HepG2 (cell line): ENCODE results near the gene CDH23.

Experiments used
- AHDC1 ChIP-seq: sonication (generic); formaldehyde crosslinking; IDR thresholded peaks from 2 replicates; pipeline ENCODE4 v1.5.1; 2020; ENCODE audit warnings: mild to moderate bottlenecking, missing genetic modification reagents, borderline replicate concordance
- ESRRA ChIP-seq: sonication (generic); formaldehyde crosslinking; IDR thresholded peaks from 2 replicates; pipeline ENCODE4 v1.5.1; 2020; ENCODE audit warnings: mild to moderate bottlenecking, low read depth, missing genetic modification reagents
- EZH2 ChIP-seq: conservative IDR thresholded peaks from 2 replicates; pipeline ENCODE4 v1.6.1; 2012; ENCODE audit warnings: mild to moderate bottlenecking, low read depth, low read length, moderate library complexity
- ISL2 ChIP-seq: sonication (generic); formaldehyde crosslinking; IDR thresholded peaks from 2 replicates; pipeline ENCODE4 v1.5.0; 2020; ENCODE audit warnings: missing genetic modification reagents
- MAFK ChIP-seq, 2 experiments: IDR thresholded peaks in 1 of 2; conservative IDR thresholded peaks in 1 of 2; 2 replicates each; pipeline ENCODE4 v1.6.1; 2011; ENCODE audit warnings: improper control_type of control experiment in 2 of 2, low read length in 2 of 2
- NFE2 ChIP-seq: sonication (generic); formaldehyde crosslinking; IDR thresholded peaks from 2 replicates; pipeline ENCODE4 v1.4.0; 2020; ENCODE audit warnings: missing genetic modification reagents
- NR2C2 ChIP-seq: sonication (generic); formaldehyde crosslinking; IDR thresholded peaks from 2 replicates; pipeline ENCODE4 v1.4.0; 2020; ENCODE audit warnings: missing genetic modification reagents, mild to moderate bottlenecking, moderate library complexity, borderline replicate concordance
- PLSCR1 ChIP-seq: sonication (generic); formaldehyde crosslinking; IDR thresholded peaks from 2 replicates; pipeline ENCODE4 v1.5.0; 2020; ENCODE audit warnings: missing genetic modification reagents, mild to moderate bottlenecking, borderline replicate concordance
- POLR2A ChIP-seq, 2 experiments: IDR thresholded peaks; 2 replicates each; pipeline ENCODE4 v1.6.1; 2011; ENCODE audit warnings: low read depth in 2 of 2, low read length in 2 of 2, mild to moderate bottlenecking in 1 of 2, moderate library complexity in 1 of 2; ENCODE audit not compliant: insufficient read depth in 1 of 2
- SP1 ChIP-seq, 2 experiments: fragments of 450-650 bp in 1 of 2; sonication (generic) in 1 of 2; formaldehyde crosslinking in 1 of 2; IDR thresholded peaks; 2 replicates each; pipeline versions ENCODE4 v1.4.0 to v1.6.1; 2016 to 2020; ENCODE audit warnings: missing genetic modification reagents in 1 of 2
- TCF7 ChIP-seq: sonication (generic); IDR thresholded peaks from 2 replicates; pipeline ENCODE4 v1.6.1; 2016; ENCODE audit warnings: antibody characterized with exemption, low read depth
- YY1 ChIP-seq: IDR thresholded peaks from 2 replicates; pipeline ENCODE4 v1.6.1; 2011; ENCODE audit warnings: low read length, low read depth, moderate library complexity, mild to moderate bottlenecking; ENCODE audit not compliant: insufficient read depth, insufficient replicate concordance
- ZFY ChIP-seq: sonication (generic); formaldehyde crosslinking; IDR thresholded peaks from 2 replicates; pipeline ENCODE4 v1.4.0; 2020; ENCODE audit warnings: missing genetic modification reagents
- TF ChIP-seq, protein P1 (sequence below): sonication (generic); formaldehyde crosslinking; IDR thresholded peaks from 2 replicates; pipeline ENCODE4 v1.4.0; 2020; ENCODE audit warnings: mild to moderate bottlenecking, missing genetic modification reagents

DNA sequence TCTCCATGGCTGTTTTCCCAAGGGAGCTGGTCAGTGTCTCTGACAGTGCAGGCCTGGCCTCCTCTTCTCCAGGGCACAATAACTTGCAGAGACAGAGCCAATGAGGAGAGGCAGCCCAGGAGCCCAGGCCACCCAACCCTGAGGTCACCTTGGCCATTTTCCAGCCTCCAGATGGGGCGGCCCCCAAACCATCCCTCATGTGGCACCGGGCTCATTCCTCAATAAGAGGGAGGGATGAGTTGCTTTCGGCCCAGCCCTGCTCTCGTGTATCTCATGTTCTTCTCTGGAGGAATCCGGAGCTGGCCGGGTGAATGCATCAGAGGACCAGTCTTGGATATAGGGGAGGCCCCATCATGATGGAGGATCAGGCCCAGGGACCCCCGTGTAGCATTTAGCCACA, 223.9 kb downstream of the CDH23 start:
- TF ChIP-seq YY1 (no peak), PLSCR1 (CRISPR knock-in tag) (no peak), MAFK (conservative IDR thresholded peaks at IDR 0.05 in 1 of 2, IDR thresholded peaks at IDR 0.05 in 1 of 2; ENCODE audit: low read length in 2 of 2) (no peak), SP1 (IDR thresholded peaks at IDR 0.05) (no peak), SP1 (CRISPR knock-in tag; IDR thresholded peaks at IDR 0.05) (no peak), TCF7 (no peak), ISL2 (CRISPR knock-in tag) (no peak), NR2C2 (CRISPR knock-in tag) (no peak), NFE2 (CRISPR knock-in tag) (no peak), EZH2 (no peak), ESRRA (CRISPR knock-in tag) (no peak), POLR2A (IDR thresholded peaks at IDR 0.05; ENCODE audit: insufficient read depth in 1 of 2, low read depth in 2 of 2, low read length in 2 of 2) (no peak), ZFY (CRISPR knock-in tag) (no peak), AHDC1 (CRISPR knock-in tag) (no peak)
- TF ChIP-seq, protein P1, sequence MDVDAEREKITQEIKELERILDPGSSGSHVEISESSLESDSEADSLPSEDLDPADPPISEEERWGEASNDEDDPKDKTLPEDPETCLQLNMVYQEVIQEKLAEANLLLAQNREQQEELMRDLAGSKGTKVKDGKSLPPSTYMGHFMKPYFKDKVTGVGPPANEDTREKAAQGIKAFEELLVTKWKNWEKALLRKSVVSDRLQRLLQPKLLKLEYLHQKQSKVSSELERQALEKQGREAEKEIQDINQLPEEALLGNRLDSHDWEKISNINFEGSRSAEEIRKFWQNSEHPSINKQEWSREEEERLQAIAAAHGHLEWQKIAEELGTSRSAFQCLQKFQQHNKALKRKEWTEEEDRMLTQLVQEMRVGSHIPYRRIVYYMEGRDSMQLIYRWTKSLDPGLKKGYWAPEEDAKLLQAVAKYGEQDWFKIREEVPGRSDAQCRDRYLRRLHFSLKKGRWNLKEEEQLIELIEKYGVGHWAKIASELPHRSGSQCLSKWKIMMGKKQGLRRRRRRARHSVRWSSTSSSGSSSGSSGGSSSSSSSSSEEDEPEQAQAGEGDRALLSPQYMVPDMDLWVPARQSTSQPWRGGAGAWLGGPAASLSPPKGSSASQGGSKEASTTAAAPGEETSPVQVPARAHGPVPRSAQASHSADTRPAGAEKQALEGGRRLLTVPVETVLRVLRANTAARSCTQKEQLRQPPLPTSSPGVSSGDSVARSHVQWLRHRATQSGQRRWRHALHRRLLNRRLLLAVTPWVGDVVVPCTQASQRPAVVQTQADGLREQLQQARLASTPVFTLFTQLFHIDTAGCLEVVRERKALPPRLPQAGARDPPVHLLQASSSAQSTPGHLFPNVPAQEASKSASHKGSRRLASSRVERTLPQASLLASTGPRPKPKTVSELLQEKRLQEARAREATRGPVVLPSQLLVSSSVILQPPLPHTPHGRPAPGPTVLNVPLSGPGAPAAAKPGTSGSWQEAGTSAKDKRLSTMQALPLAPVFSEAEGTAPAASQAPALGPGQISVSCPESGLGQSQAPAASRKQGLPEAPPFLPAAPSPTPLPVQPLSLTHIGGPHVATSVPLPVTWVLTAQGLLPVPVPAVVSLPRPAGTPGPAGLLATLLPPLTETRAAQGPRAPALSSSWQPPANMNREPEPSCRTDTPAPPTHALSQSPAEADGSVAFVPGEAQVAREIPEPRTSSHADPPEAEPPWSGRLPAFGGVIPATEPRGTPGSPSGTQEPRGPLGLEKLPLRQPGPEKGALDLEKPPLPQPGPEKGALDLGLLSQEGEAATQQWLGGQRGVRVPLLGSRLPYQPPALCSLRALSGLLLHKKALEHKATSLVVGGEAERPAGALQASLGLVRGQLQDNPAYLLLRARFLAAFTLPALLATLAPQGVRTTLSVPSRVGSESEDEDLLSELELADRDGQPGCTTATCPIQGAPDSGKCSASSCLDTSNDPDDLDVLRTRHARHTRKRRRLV (CRISPR knock-in tag): no peak
